GM19023 (cell line): ENCODE results near the gene ARHGEF40.
A peak's percentile ranks its signal among the peaks of the same experiment; 100 is the strongest.

Experiments used
- ATAC-seq: cut with Tn5 transposase; IDR thresholded peaks from one replicate; pipeline ENCODE4 v1.9.1; 2021; ENCODE audit warnings: mild to moderate bottlenecking, moderate library complexity; ENCODE audit not compliant: unreplicated experiment

ARHGEF40 gene

GRCh38 chr14:21096438-21096837 is 26.3 kb downstream of the ARHGEF40 start:
- no peak for ATAC-seq

- no peak for ATAC-seq
These were observed 27.0 kb downstream of the ARHGEF40 start for GRCh38 chr14:21096978-21097635.

GRCh38 chr14:21097636-21098075 is 27.6 kb downstream of the ARHGEF40 start:
- no peak for ATAC-seq

GRCh38 chr14:21098076-21098891 is 28.2 kb downstream of the ARHGEF40 start, which contains the start of gene ZNF219:
ZNF219 (minus strand) TSS chr14:21098655; CDS start chr14:21093591, 5,064 bp downstream.
- ATAC-seq, result no peak

- ATAC-seq, result no peak
These were observed 28.9 kb downstream of the ARHGEF40 start for GRCh38 chr14:21098892-21099595.

- no peak for ATAC-seq
These were observed 29.5 kb downstream of the ARHGEF40 start for GRCh38 chr14:21099596-21099985.

GRCh38 chr14:21100931-21101330 is 30.8 kb downstream of the ARHGEF40 start, which contains the start of gene TMEM253:
TMEM253 (plus strand) TSS chr14:21101066; CDS start chr14:21101344, 278 bp downstream.
- no peak for ATAC-seq

- ATAC-seq, result no peak
These were observed 31.8 kb downstream of the ARHGEF40 start for GRCh38 chr14:21101802-21102413.

- ATAC-seq, result no peak
These were observed 32.7 kb downstream of the ARHGEF40 start for GRCh38 chr14:21102521-21103410.

GRCh38 chr14:21103411-21103709 is 33.3 kb downstream of the ARHGEF40 start:
- no peak for ATAC-seq

- ATAC-seq, result peak; percentile 91
These were observed 33.8 kb downstream of the ARHGEF40 start for GRCh38 chr14:21103710-21104447.

- ATAC-seq, result peak; percentile 41
These were observed 34.5 kb downstream of the ARHGEF40 start for GRCh38 chr14:21104448-21105060.

GRCh38 chr14:21105095-21105494 is 35.0 kb downstream of the ARHGEF40 start:
- ATAC-seq, result no peak

- no peak for ATAC-seq
These were observed 36.0 kb downstream of the ARHGEF40 start for GRCh38 chr14:21106176-21106497.

- no peak for ATAC-seq
These were observed 36.6 kb downstream of the ARHGEF40 start for GRCh38 chr14:21106498-21107282.

- ATAC-seq, result no peak
These were observed 37.2 kb downstream of the ARHGEF40 start for GRCh38 chr14:21107283-21107800.

- ATAC-seq, result no peak
These were observed 38.7 kb downstream of the ARHGEF40 start for GRCh38 chr14:21108791-21109190.
